ENCODE data around the gene LCE1D.
A peak's percentile ranks its signal among the peaks of the same experiment; 100 is the strongest.

Gene LCE1D, protein sequence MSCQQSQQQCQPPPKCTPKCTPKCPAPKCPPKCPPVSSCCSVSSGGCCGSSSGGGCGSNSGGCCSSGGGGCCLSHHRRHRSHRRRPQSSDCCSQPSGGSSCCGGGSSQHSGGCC

DNA sequence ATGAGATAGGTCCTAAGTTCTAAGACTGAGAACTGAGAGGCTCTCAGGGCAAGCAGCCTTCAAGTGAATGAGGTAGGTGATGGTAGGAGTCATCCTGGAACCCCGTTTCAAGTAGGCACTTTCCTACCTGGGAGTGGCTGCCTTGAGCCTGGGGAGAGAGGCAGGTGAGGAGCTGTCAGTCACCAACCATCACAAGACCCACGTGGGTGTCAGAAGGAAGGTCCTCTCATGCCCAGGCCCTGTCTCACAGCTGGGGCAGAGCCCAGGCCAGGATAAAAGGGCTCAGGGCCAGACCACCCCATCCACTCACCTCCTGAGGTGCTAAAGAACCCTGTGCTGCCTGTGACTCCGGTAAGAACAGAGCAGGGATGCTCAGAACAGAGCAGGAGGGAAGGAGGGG lies at the start of gene LCE1D:
TSS of gene LCE1D (plus strand) at position 301 of the 400 bp plus-strand sequence. CDS start 1,074 bp downstream, outside the sequence.
- no peak for DNase-seq (ENCODE audit: low spot score)

DNA sequence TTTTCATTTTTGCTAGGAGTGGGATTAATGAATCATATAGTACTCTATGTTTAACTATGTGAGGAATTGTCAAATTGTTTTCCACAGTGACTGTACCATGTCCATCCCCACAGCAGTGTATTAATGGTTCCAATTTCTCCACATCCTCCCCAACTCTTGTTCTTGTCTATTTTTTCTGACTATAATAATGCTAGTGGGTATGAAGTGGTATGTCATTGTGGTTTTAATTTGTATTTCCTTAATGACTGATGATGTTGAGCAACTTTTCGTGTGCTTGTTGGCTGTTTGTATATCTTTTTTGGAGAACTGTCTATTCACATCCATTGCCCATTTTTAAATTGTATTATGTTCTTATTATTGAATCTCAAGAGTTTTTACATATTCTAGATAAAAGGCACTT lies 48.7 kb upstream of the LCE1D start:
- DNase-seq (ENCODE audit: low spot score): no peak

DNA sequence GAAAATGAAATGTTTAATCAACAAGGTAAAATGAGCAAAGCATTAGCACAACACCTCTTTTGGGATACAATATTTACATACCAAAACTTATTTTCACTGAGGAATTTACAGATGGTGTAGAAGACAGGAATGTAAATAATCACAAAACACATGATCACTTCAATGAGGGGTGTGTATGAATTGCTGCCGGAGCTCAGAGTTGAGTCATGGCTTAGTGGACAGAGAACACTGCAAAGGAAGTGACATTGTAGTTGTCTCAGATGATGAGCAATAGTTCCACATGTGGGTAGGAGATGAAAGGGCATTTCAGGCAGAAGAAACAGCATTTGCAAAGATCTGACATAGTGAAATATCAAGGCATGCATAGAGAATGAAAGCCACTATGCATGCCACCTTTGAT lies 44.3 kb upstream of the LCE1D start:
- no peak for DNase-seq (ENCODE audit: low spot score)

DNA sequence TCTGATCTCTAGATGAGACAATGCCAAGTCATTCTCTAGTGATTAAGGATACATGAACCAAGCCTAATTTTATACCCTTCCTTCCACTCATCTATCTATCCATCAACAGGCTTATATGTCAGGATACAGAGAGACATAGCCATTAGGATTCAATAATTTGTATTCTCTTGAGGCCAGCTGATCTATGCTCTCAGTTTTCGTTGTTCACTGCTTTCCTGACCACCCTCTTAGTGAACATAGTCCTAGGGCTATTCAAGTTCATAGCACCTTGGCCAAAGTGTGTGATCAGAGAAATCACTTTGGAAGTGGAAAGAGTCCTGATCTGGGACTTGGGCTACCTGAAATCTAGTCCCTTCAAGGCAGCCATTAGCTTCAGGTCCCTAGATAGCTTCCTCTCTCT lies 42.9 kb upstream of the LCE1D start:
- DNase-seq (ENCODE audit: low spot score): no peak

DNA sequence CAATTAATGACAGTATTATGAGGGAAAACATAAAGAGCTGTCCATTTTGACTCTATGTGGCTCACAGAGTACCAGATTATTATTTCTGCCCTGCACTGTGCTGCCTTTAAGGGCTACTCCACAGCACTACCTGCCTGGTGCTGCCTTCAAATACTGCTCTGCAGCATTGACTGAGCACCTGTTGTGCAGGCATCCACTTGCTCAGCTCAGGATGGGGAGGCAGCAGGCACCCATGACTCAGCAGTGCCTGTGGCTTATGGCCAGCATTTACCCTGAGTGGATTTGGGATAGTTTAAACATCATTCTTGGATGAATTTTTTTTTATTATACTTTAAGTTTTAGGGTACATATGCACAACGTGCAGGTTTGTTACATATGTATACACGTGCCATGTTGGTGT lies 39.6 kb upstream of the LCE1D start:
- no peak for DNase-seq (ENCODE audit: low spot score)

DNA sequence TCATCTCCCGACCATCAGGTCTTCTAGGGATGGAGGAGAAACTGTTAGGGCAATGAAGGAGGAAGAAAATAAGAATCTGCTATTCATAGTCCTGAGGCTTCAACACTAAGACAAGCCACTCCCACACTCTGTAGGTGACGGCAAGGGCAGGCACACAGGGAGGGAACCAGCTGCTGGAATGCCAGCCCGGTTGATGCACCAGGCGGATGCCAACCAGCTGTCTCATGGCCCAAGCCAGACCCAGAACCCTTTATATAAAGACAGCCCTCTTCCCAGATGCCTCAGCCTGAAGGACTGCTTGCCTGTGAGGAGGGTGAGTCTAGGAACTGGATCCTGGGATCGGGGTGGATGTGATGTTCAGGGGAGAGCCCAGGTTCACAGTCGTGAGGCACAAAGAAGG lies 38.8 kb upstream of the LCE1D start, which contains the start of gene KPRP:
TSS of gene KPRP (plus strand) at position 279 of the 400 bp plus-strand sequence. CDS start 1,564 bp downstream, outside the sequence.
- no peak for DNase-seq (ENCODE audit: low spot score)

DNA sequence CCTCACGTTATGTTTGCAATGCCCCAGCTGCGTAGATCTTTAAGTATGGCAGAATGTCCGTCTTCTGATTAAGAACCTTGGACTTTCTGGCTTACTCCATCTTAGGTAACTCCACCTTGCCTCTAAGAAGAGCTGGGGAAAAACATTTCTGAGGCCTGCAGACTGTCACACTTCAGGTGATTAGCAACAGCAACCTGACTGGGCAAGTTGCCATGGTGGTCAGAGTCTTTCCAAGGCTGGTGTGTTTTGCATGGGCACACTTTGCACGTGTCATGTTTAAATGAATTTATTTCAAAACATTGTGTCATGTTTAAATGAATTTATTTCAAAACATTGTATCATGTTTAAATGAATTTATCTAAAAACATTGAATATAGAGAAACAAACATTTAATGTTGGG lies 37.9 kb upstream of the LCE1D start:
- no peak for DNase-seq (ENCODE audit: low spot score)

DNA sequence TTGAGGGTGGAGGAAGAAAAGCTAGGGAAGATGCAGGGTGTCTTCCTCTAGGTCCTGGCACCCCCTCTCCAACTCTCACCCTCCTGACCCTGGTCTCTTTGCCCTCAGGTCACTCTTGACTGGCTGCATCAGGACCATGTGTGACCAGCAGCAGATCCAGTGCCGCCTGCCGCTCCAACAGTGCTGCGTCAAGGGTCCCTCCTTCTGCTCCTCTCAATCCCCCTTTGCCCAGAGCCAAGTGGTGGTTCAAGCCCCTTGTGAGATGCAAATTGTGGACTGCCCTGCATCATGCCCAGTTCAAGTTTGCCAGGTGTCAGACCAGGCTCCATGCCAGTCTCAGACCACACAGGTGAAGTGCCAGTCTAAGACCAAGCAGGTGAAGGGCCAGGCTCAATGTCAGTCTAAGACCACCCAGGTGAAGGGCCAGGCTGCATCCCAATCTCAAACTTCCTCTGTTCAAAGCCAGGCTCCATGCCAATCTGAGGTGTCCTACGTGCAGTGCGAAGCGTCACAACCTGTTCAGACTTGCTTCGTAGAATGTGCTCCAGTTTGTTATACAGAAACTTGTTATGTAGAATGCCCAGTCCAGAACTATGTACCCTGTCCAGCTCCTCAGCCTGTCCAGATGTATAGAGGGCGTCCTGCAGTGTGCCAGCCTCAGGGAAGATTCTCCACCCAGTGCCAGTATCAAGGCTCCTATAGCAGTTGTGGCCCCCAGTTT lies 36.9 kb upstream of the LCE1D start:
- no peak for DNase-seq (ENCODE audit: low spot score)

DNA sequence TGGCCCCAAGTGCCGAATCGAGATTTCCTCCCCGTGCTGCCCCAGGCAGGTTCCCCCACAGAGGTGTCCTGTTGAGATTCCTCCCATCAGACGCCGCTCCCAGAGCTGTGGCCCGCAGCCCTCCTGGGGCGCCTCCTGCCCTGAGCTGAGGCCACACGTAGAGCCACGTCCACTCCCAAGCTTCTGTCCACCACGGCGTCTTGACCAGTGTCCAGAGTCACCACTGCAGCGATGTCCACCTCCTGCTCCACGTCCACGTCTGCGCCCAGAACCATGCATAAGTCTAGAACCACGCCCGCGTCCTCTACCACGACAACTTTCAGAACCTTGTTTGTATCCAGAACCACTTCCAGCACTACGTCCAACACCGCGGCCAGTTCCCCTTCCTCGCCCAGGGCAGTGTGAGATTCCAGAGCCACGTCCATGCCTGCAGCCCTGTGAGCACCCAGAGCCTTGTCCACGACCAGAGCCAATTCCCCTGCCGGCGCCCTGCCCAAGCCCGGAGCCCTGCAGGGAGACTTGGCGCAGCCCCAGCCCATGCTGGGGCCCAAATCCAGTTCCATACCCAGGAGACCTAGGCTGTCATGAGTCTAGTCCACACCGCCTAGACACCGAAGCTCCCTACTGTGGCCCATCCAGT lies 35.9 kb upstream of the LCE1D start:
- DNase-seq (ENCODE audit: low spot score): no peak

DNA sequence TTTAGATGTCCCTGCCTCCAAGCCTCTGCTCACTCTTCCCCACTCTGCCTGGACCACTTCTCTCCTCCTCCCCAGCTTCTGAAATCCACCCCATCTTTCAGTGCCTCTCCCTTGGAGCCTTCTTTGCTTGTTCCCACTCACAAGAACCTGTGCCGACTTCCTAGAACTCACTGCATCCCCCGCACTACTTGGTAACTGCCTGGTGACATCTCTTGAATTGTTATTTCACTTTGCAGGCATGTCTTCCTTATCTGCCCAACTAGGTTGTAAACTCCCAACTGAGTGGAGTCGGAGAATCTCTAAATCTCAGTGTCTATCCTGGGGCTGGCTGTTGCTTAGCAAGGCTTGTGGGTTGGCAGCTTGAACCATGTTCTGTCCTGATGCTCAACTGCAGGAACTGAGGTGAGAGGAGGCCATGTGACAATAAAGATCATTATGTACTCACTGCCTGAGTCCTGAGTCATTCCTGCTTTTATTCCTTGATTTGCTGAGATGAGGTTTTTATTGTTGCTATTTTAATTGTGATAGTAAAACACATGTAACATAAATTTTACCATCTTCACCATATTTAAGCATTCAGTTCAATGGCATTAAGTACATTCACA lies 34.8 kb upstream of the LCE1D start:
- DNase-seq (ENCODE audit: low spot score): no peak

DNA sequence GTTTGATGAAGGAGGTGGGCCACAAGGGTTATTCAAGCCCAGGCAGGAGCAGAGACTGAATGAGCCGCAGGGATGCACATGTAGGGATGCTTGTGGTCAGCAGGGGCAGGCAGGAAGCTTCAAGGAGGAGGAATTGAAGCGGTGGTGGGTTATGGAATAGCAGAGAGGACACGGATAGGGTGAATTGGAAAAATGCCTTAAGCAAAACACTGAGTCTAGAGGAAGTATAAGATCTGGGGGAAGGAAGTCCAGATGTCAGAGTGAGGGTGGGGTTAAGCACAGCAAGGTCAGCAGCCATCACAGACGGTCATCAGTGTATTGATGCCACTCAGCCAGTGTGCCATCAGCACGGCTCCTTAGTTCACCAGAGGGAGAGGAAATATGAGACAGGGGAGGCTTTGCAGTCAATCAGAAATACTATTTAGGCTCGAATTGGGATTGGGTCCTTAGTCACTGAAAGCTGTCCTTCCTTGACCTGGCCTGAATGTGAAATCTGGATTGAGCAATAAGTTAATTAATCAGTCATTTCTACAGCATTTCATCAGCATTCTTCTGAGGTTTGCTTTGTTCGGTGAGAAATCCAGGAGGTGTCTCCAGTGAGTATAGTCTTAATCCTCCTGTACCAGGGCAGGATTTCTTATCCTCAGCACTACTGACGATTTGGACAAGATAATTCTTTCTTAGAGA lies 27.5 kb upstream of the LCE1D start:
- no peak for DNase-seq (ENCODE audit: low spot score)

DNA sequence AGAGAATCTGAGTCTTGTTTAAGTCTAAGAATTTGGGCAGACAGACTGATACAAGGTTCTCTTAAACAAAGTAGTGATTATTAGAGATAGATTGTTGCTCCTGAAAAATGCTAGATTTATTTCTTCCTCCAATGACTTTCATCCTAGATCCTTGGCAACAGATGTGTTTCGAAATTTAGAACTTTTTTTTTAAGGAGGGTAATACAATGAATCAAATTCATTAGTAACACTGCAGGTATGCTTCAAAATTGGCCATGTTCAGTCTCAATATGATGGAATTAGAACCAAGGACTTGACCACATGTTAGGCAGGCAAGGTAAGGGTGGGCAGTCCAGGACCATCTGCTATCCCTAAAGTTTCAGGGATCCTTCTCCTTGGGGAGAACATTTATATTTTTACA lies 26.1 kb upstream of the LCE1D start:
- no peak for DNase-seq (ENCODE audit: low spot score)

DNA sequence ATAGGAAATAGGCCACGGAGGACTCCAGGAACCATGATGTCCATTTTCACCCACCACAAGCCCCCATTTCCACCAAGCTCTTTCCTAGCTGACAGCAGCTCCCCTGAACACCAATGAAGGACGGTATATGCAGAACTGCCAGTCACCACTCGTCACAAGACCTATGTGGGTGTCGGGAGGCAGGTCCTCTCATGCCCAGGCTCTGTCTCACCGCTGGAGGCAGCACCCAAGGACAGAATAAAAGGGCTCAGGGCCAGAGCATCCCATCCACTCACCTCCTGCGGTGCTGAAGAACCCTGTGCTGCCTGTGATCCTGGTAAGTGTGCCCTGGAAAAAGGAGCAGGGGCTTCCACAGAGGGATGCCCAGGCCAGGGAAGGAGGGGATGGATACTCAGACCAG lies 21.6 kb upstream of the LCE1D start, which contains the start of gene LCE1F:
TSS of gene LCE1F (plus strand) at position 266 of the 400 bp plus-strand sequence. CDS start 1,232 bp downstream, outside the sequence.
- no peak for DNase-seq (ENCODE audit: low spot score)

DNA sequence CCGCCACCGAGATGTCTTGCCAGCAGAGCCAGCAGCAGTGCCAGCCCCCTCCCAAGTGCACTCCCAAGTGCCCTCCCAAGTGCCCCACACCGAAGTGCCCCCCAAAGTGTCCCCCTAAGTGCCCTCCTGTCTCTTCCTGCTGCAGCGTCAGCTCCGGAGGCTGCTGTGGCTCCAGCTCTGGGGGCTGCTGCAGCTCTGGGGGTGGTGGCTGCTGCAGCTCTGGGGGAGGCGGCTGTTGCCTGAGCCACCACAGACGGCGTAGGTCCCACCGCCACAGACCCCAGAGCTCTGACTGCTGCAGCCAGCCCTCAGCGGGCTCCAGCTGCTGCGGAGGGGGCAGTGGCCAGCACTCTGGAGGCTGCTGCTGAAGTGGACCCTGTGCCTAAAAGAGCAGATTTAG lies 20.2 kb upstream of the LCE1D start:
- DNase-seq (ENCODE audit: low spot score): no peak

DNA sequence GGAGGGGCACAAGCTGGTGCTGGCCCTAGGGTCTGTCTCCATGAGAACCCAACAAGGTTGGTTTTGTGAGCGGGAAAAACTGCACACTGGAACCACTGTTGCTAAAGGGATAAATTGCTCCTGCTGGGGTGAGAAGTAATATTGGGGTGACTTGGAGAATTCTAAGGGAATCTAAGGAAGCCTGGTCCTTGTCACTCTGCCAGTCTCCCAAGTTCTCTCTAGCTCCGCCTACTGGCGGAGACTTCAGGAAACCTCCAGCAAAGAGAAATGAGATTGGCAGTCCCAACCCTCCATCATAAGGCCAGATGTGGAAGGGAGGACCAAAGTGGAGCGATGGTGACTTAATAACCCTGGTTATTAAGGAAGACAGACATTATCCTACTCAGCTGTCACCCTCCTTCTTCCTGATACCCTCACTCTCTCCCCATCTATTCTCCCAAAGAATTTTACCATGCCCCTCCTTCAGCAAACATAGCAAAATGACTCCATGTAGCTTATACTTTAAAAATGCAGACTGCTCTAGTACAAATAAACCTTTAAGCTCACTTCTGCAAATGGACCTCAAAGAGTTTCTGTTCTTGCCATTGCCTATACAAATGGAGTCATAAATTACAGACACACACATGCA lies 18.9 kb upstream of the LCE1D start:
- DNase-seq (ENCODE audit: low spot score): no peak

DNA sequence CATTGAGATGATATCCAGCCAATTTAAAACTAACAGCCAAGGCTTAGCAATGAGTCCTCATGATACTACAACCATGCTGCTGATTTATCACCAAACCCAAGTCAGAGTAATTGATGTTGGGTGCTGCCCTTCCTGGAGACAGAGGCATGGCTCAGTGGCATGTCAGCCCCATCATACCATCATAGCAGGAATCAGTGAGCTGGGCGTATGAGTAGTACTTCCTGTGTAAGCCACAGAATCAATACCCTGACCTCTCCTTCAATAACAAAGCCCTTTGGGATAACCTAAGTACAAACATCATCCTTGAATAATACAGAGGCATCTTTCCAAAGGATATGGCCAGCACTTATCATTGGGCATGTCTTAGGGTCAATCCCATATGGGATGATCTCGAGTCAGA lies 13.4 kb upstream of the LCE1D start:
- DNase-seq (ENCODE audit: low spot score): no peak

DNA sequence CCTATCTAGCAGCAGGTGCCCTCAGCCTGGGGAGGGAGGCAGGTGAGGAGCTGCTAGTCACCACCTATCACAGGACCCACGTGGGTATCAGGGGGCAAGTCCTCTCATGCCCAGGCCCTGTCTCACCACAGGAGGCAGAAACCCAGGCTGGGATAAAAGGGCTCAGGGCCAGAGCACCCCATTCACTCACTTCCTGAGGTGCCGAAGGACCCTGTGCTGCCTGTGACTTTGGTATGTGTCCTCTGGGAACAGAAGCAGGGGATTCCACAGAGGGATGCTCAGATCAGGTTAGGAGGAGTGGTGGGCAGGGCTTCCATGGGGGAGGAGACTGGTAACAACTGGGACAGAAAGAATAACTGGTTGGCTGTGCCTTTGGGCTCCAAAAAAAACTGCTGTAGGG lies 10.4 kb upstream of the LCE1D start, which contains the start of gene LCE1E:
TSS of gene LCE1E (plus strand) at position 181 of the 400 bp plus-strand sequence. CDS start 1,043 bp downstream, outside the sequence.
- no peak for DNase-seq (ENCODE audit: low spot score)

DNA sequence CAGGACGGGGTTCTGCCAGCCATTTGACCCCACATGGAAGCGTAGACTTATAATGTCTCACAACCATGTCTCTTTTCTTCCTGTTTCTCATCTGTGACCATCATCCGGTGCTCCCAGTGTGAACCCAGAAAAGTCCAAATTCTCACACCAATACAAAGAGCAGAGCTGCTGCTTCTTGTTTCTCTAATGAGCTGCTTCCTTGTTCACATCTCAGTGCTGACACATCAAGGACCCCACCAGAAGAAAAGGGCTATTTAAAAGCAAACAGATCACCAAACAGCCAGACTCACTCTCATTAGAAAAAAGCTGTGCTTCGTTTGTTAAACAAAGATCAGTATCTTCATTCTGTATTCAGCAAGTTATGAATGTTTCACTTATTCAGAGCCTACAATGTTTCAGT lies 835 bp upstream of the LCE1D start:
- peak; percentile 9 for DNase-seq (ENCODE audit: low spot score)

DNA sequence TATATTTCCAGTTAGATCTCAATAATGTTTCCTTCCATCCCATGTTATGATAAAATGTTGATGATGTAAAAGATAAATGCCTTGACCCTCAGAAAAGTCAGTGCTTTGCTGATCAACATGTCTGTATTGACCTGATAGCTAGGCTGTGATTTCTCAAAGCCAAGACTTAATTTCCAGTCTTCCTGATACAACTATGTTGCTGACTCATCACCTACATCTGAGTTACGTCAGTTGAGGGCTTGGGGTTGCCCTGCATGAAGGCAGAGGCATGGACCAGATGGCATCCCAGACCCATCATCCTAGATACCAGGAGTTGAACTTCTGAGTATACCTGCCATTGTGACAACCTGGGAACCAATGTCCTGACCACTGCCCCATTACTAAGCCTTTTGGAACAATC lies 4.8 kb downstream of the LCE1D start:
- DNase-seq (ENCODE audit: low spot score): no peak

DNA sequence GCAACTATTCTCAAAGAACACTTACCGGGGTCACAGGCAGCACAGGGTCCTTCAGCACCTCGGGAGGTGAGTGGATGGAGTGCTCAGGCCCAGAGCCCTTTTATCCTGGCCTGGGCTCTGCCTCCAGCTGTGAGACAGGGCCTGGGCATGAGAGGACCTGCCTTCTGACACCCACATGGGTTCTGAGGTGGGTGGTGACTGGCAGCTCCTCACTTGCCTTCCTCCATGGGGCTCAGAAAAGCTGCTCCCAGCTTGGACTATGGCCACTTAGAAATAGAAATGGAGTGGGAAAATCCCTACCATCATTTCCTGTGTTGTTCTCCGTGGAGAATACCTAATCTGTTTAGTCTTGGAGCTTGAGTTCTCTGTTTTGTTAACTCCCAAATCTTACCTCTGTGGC lies 10.1 kb downstream of the LCE1D start, which contains the start of gene LCE1C:
TSS of gene LCE1C (minus strand) at position 76 of the 400 bp plus-strand sequence. CDS start 1,173 bp downstream, outside the sequence.
- DNase-seq (ENCODE audit: low spot score): no peak

DNA sequence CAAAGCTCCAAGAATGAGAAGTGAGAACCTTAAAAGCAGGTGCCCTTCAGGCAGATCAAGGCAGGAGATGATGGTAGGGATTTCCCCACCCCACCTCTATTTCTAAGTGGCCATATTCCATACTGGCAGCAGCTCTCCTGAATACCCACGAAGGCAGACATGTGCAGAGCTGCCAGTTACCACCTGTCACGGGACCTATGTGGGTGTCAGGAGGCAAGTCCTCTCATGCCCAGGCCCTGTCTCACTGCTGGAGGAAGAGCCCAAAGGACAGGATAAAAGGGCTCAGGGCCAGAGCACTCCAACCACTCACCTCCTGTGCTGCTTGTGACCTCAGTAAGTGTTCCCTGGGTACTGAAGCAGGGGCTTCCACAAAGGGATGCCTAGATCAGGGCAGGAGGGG lies 14.5 kb downstream of the LCE1D start:
- no peak for DNase-seq (ENCODE audit: low spot score)

DNA sequence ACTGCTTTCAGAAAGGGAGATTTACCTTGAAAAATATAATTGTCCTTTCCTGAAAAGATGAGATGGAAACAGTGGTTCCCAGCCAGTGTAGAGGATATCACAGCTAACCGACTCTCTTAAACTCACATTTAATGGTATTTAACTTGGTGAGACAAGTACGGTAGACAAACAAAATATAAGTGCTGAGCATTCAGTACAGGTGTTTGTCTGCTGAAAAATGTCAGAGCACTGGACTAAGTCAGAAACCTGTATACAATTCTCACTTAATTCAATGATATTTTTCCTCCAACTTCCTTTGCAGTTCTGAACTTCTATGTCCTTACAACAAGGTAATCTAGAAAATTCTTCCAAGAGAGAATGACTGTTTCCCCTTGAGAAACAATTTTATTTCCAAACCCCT lies 15.2 kb downstream of the LCE1D start, which contains the start of gene LCE1B:
TSS of gene LCE1B (plus strand) at position 301 of the 400 bp plus-strand sequence. CDS start 476 bp downstream, outside the sequence.
- DNase-seq (ENCODE audit: low spot score): no peak

All from pons (tissue), 1 donor.